GM18951 (cell line): ENCODE data around the gene RRP36.

Experiments
- POLR2A ChIP-seq: IDR thresholded peaks from 4 replicates; pipeline ENCODE4 v1.6.1; 2011; ENCODE audit warnings: mild to moderate bottlenecking; ENCODE audit not compliant: insufficient read length, insufficient read depth; ENCODE audit errors: extremely low read depth
- in situ Hi-C: fragments of 300-500 bp; cut with MboI; formaldehyde crosslinking; loops from one replicate; pipeline ENCODE4 v1.12.0; 2022; ENCODE audit warnings: low sequenced_read_pairs, mixed read lengths, inconsistent platforms; ENCODE audit not compliant: unreplicated experiment

RRP36 gene

DNA sequence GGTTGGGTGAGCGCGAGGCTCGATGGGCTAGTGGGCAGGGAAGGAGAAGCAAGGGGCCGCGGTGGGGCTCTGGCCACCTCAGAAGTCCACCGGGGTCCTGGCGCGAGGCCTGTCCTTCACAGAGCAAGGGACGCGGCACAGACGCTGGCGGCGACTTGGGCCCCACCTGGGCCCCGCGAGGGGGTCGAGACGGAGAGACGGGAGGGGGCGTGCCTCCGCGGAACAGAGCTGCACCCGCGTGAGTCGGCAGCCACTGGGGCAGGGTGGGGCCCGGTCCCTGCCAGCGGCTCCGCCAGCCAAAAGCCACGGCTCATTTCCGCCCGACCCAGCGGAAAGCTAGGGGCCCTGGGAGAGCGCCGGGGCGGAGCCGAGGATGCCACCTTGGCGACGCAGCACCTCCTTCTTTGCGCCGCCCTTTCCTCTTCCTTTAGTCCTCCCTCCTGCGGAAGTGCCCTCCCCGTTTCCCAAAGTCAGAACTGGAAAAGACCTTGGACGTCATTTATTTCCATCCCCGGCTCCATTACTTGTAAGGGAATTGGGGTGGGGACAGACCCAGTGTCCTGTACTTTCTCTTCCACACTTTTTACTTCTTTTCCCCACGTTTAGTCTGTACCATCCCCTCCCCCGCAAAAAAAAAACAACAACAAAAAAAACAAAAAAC lies 32.3 kb downstream of the RRP36 start, which contains the start of gene CUL7:
TSS of gene CUL7 (minus strand) at position 307 of the 661 bp plus-strand sequence. CDS start 1,063 bp downstream, outside the sequence.
- TF ChIP-seq POLR2A: peak; percentile 96
- in situ Hi-C loops: no loop called here

- TF ChIP-seq POLR2A: no peak
- in situ Hi-C loops: no loop called here
Observed at GRCh38 chr6:43054206-43054943, 33.0 kb downstream of the RRP36 start.

- in situ Hi-C loops: no loop called here
Observed at GRCh38 chr6:43055966-43056365, 34.5 kb downstream of the RRP36 start.

GRCh38 chr6:43058531-43058930 lies 37.1 kb downstream of the RRP36 start:
- in situ Hi-C loops: no loop called here
- TF ChIP-seq POLR2A: no peak

More at GRCh38 chr6:43055966-43056365, 34.5 kb downstream of the RRP36 start:
- no peak for TF ChIP-seq POLR2A

DNA sequence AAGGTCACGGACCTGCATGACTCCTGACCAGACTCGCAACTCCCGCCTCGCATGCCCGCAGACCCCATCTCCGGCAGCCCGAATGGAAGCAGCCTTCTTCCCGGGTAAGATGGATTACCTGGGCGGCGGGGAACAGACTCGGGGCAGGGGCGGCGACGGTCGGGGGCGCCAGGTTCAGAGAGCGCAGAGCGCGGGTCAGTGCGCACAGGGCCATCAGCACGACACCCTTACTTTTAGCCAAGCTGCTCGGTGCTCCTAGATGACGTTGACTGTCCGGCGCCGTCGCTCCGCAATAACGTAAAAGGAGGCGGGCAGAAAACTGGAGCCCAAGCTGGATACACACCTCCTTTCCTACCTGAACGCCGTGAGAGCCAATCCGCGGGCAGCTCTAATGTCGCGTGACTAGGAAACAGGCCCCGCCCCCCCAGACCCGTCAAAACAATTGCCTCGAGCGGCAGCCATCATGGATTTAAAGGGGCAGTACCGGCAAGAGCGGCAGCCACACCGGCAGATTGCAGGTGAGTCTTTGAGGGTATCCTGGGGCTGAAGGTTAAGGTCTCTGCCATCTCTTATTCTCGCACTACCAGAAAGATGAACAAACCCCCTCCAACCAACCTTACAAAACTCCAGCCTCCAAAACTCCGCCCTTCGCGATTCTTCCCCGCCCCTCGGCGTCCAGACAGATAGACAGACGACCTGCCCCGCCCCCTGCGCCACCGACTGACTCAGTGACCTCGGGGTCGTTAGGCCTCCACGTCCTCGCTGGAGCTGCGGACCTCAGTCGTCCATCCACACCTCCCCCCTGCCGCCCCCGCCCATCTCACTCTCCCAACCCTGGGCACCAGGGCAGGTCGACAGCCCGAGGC lies 38.0 kb downstream of the RRP36 start, which contains the start of the genes KLC4 and MRPL2:
TSS of gene KLC4 (plus strand) at position 464 of the 866 bp plus-strand sequence. CDS start 1,705 bp downstream, outside the sequence.
TSS of gene MRPL2 (minus strand) at position 267 of the 866 bp plus-strand sequence. CDS start at position 214, 53 bp downstream.
- in situ Hi-C loops: no loop called here

GRCh38 chr6:43060034-43060754 lies 38.8 kb downstream of the RRP36 start:
- in situ Hi-C loops: no loop called here
- no peak for TF ChIP-seq POLR2A

More for the DNA sequence above, 38.0 kb downstream of the RRP36 start, which contains the start of the genes KLC4 and MRPL2:
- peak; percentile 92 for TF ChIP-seq POLR2A

GRCh38 chr6:43060755-43061633 lies 39.6 kb downstream of the RRP36 start:
- in situ Hi-C loops: no loop called here
- no peak for TF ChIP-seq POLR2A

- in situ Hi-C loops: no loop called here
Observed at GRCh38 chr6:43061861-43062260, 40.4 kb downstream of the RRP36 start.

GRCh38 chr6:43062818-43063217 lies 41.4 kb downstream of the RRP36 start:
- in situ Hi-C loops: no loop called here
- no peak for TF ChIP-seq POLR2A

More at GRCh38 chr6:43061861-43062260, 40.4 kb downstream of the RRP36 start:
- no peak for TF ChIP-seq POLR2A

DNA sequence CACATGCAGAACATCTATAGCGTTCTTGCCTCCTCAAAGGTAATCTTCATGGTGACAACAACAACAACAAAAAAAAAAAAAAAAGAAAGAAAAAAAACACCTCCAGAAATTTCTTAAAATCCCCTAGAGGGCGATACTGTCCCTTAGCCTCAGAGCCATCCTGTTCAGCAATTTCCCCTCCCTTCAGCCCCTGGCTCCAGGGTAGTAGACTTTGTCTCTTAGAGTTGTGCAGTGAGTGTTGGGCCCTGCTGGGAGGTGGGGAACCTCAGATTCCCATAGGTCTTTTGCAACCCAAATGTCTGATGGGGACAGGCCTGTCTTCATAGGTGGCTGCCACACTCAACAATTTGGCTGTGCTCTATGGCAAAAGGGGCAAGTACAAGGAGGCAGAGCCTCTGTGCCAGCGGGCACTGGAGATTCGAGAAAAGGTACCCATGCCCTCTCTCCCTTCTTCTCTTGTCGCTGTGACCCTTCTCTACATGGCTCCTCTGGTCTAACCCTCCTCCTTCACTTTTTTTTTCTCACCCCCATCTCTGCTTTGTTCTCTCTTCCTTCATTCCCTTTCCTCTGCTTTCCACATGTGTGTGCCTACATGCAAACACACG lies 48.7 kb downstream of the RRP36 start:
- in situ Hi-C loops: no loop called here
- no peak for TF ChIP-seq POLR2A

- in situ Hi-C loops: no loop called here
Observed at GRCh38 chr6:43074847-43075669, 53.6 kb downstream of the RRP36 start.

More at GRCh38 chr6:43074847-43075669, 53.6 kb downstream of the RRP36 start:
- TF ChIP-seq POLR2A: no peak
